HCT116 (cell line): ENCODE measurements around the gene NECAP2. TPM values are rescaled to one million over a fixed set of nuclear protein-coding genes. Genes with fewer than 3 reads are reported as not detected.
A peak's percentile ranks its signal among the peaks of the same experiment; 100 is the strongest.

Experiments
- ATAC-seq: fragments of 200-7000 bp; cut with Tn5 transposase; 2 replicates; pipeline ENCODE4 v1.9.1; 2020; ENCODE audit warnings: mild to moderate bottlenecking, moderate library complexity
- BruUV-seq: library from RNA; stranded (reverse); fragments of 400-500 nt; replicated peaks from 2 replicates; lab custom pipeline; 2021; lab: Mats Ljungman, UMichigan
- CTCF ChIA-PET: fragments of 300-600 bp; sonication (Branson Sonifier 250); formaldehyde crosslinking; loops from one replicate; lab custom pipeline; 2021; ENCODE audit warnings: antibody characterized with exemption; lab: Charles Lee
- POLR2A ChIA-PET: fragments of 300-600, 350-600 bp; sonication (Branson Sonifier 250); formaldehyde crosslinking; loops from one replicate; lab custom pipeline; 2021; ENCODE audit warnings: antibody characterized with exemption; lab: Charles Lee
- RAD21 ChIA-PET, 2 experiments: fragments of 300-600 bp; sonication (Branson Sonifier 250); formaldehyde crosslinking; loops; one replicate each; lab custom pipeline; 2023; ENCODE audit warnings: low total read pairs in 2 of 2; ENCODE audit not compliant: uncharacterized antibody in 2 of 2, unreplicated experiment in 2 of 2, low non-redundant PET in 1 of 2; lab: Charles Lee
- DNase-seq: peaks from one replicate; pipeline ENCODE4 v3.0.0-alpha.2; 2010; ENCODE audit warnings: low read depth, low spot score
- H2AFZ ChIP-seq: fragments of 200-600 bp; shearing (Covaris generic), sonication (generic); 2 replicates; pipeline ENCODE4 v1.6.1; 2017; ENCODE audit warnings: low read depth, mixed run types, mixed read lengths, antibody characterized with exemption, low read length; ENCODE audit not compliant: poor library complexity, severe bottlenecking
- H3K27ac ChIP-seq: 2 replicates; pipeline ENCODE4 v1.5.1; 2012; ENCODE audit warnings: low read depth, low read length
- H3K27me3 ChIP-seq: fragments of 200-600 bp; sonication (generic); 2 replicates; pipeline ENCODE4 v1.6.1; 2016; ENCODE audit warnings: mixed run types, low read length, mixed read lengths; ENCODE audit not compliant: insufficient read depth
- H3K36me3 ChIP-seq, 2 experiments: fragments of 200-500 bp in 1 of 2; fragments of 200-600 bp in 1 of 2; sonication (Bioruptor generic) in 1 of 2; sonication (generic) in 1 of 2; 2 replicates each; pipeline versions ENCODE4 v1.5.1 to v1.6.1; 2014 to 2016; ENCODE audit warnings: low read length in 2 of 2, inconsistent platforms in 1 of 2, mixed read lengths in 1 of 2, mixed run types in 1 of 2; ENCODE audit not compliant: insufficient read depth in 2 of 2, control insufficient read depth in 1 of 2
- H3K4me1 ChIP-seq, 2 experiments: fragments of 200-600 bp in 1 of 2; sonication (generic) in 1 of 2; 2 replicates each; pipeline versions ENCODE4 v1.5.1 to v1.6.1; 2012 to 2017; ENCODE audit warnings: low read length in 2 of 2, inconsistent platforms in 1 of 2, mild to moderate bottlenecking in 1 of 2, mixed read lengths in 1 of 2, mixed run types in 1 of 2, moderate library complexity in 1 of 2; ENCODE audit not compliant: insufficient read depth in 2 of 2, control insufficient read depth in 1 of 2
- H3K4me2 ChIP-seq: fragments of 200-600 bp; sonication (generic); 2 replicates; pipeline ENCODE4 v1.6.1; 2017; ENCODE audit warnings: mixed run types, low read length, mixed read lengths
- H3K4me3 ChIP-seq, 2 experiments: fragments of 200-600 bp in 1 of 2; sonication (generic) in 1 of 2; replicated peaks in 1 of 2; 2 replicates each; pipeline ENCODE4 v1.5.1; 2011 to 2016; ENCODE audit warnings: low read length in 2 of 2, control low read depth in 1 of 2, low read depth in 1 of 2, mild to moderate bottlenecking in 1 of 2, mixed read lengths in 1 of 2, mixed run types in 1 of 2
- H3K79me2 ChIP-seq: fragments of 200-600 bp; sonication (generic); 2 replicates; pipeline ENCODE4 v1.6.1; 2017; ENCODE audit warnings: mild to moderate bottlenecking, mixed run types, low read length, moderate library complexity, mixed read lengths; ENCODE audit not compliant: insufficient read depth
- H3K9ac ChIP-seq: fragments of 200-600 bp; sonication (generic); 2 replicates; pipeline ENCODE4 v1.6.1; 2016; ENCODE audit warnings: low read length, mixed read lengths
- H3K9me2 ChIP-seq: fragments of 200-600 bp; sonication (generic), shearing (Covaris generic); 2 replicates; pipeline ENCODE4 v1.6.1; 2017; ENCODE audit warnings: mixed run types, mild to moderate bottlenecking, moderate library complexity; ENCODE audit not compliant: insufficient read depth
- H3K9me3 ChIP-seq, 2 experiments: fragments of 200-500 bp in 1 of 2; fragments of 200-600 bp in 1 of 2; sonication (Bioruptor generic) in 1 of 2; sonication (generic) in 1 of 2; 2 replicates each; pipeline ENCODE4 v1.6.1; 2014 to 2017; ENCODE audit warnings: low read length in 2 of 2, mixed read lengths in 2 of 2, inconsistent platforms in 1 of 2, low read depth in 1 of 2, mild to moderate bottlenecking in 1 of 2, mixed run types in 1 of 2, moderate library complexity in 1 of 2; ENCODE audit not compliant: control insufficient read depth in 1 of 2, insufficient read depth in 1 of 2
- H4K20me1 ChIP-seq: fragments of 200-600 bp; sonication (generic), shearing (Covaris generic); 2 replicates; pipeline ENCODE4 v1.6.1; 2017; ENCODE audit warnings: mixed run types, mild to moderate bottlenecking, moderate library complexity; ENCODE audit not compliant: insufficient read depth
- CEBPB ChIP-seq: IDR thresholded peaks from 2 replicates; pipeline ENCODE4 v1.6.1; 2012; ENCODE audit warnings: low read depth
- ELF1 ChIP-seq: IDR thresholded peaks from 2 replicates; pipeline ENCODE4 v1.6.1; 2012; ENCODE audit warnings: low read depth, borderline replicate concordance
- JUND ChIP-seq: IDR thresholded peaks from 2 replicates; pipeline ENCODE4 v1.6.1; 2012
- MAX ChIP-seq: IDR thresholded peaks from 2 replicates; pipeline ENCODE4 v1.6.1; 2012
- POLR2AphosphoS5 ChIP-seq: IDR thresholded peaks from 2 replicates; pipeline ENCODE4 v1.6.1; 2011; ENCODE audit warnings: mild to moderate bottlenecking, low read depth, low read length, moderate library complexity
- TCF7L2 ChIP-seq: IDR thresholded peaks from 2 replicates; pipeline ENCODE4 v1.7.0; 2011; ENCODE audit warnings: borderline replicate concordance, inconsistent platforms; ENCODE audit not compliant: insufficient read depth, insufficient read length; ENCODE audit errors: extremely low read depth
- ZNF274 ChIP-seq: fragments of 200-500 bp; sonication (Bioruptor generic); IDR thresholded peaks from 2 replicates; pipeline ENCODE4 v1.6.1; 2014; ENCODE audit warnings: mild to moderate bottlenecking, low read depth, low read length, inconsistent platforms
- intact Hi-C: fragments of 100-400 bp; cut with micrococcal nuclease; formaldehyde crosslinking; loops from 2 replicates; pipeline ENCODE4 v1.10.0; 2022
- total RNA-seq: library from RNA; stranded (reverse); gene quantifications from one replicate; pipeline ENCODE4 v1.2.1, GENCODE V29; 2021; ENCODE audit not compliant: unreplicated experiment
- TF ChIP-seq, protein P1 (sequence below), 3 experiments: fragments of 200-600 bp in 1 of 3; sonication (generic) in 1 of 3; IDR thresholded peaks in 2 of 3; conservative IDR thresholded peaks in 1 of 3; 2 replicates each; pipeline ENCODE4 v1.5.1; 2012 to 2017; ENCODE audit warnings: low read depth in 2 of 3, low read length in 2 of 3, antibody characterized with exemption in 1 of 3, borderline replicate concordance in 1 of 3, control low read depth in 1 of 3, mild to moderate bottlenecking in 1 of 3, mixed read lengths in 1 of 3, mixed run types in 1 of 3, moderate library complexity in 1 of 3; ENCODE audit not compliant: insufficient read depth in 1 of 3

Gene NECAP2
- total RNA-seq, 1 experiment from 2014 or later, result 35.5 TPM

DNA sequence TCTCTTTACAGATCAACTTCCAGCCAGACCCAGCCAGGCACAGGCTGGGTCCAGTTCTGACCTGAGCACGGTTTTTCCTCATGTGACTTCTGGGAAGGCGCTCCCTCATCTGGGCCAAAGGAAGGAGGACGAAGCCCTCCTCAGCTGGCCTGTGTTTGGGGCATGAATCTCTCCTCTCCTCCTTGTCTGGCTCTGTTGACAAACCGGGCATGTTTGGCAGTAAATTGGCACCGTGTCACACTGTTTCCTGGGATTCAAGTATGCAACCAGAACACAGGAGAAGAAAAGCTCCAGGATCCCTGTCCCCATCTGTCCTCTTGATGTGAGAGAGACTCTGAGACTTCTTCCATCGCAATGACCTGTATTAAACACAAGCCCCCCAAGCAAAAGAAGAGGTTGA lies 18.3 kb downstream of the NECAP2 start:
- H3K27ac ChIP-seq, result no peak overlapping the region
- TF ChIP-seq ELF1 (no peak), POLR2AphosphoS5 (0 out of 2 replicates have a peak, but pooled peaks have one; percentile 17), CEBPB (no peak), MAX (no peak), ZNF274 (no peak), TCF7L2 (no peak), JUND (no peak)
- TF ChIP-seq, protein P1, sequence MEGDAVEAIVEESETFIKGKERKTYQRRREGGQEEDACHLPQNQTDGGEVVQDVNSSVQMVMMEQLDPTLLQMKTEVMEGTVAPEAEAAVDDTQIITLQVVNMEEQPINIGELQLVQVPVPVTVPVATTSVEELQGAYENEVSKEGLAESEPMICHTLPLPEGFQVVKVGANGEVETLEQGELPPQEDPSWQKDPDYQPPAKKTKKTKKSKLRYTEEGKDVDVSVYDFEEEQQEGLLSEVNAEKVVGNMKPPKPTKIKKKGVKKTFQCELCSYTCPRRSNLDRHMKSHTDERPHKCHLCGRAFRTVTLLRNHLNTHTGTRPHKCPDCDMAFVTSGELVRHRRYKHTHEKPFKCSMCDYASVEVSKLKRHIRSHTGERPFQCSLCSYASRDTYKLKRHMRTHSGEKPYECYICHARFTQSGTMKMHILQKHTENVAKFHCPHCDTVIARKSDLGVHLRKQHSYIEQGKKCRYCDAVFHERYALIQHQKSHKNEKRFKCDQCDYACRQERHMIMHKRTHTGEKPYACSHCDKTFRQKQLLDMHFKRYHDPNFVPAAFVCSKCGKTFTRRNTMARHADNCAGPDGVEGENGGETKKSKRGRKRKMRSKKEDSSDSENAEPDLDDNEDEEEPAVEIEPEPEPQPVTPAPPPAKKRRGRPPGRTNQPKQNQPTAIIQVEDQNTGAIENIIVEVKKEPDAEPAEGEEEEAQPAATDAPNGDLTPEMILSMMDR (IDR thresholded peaks at IDR 0.05 in 2 of 3, conservative IDR thresholded peaks at IDR 0.05 in 1 of 3; ENCODE audit: borderline replicate concordance in 1 of 3, insufficient read depth in 1 of 3, low read depth in 2 of 3, low read length in 2 of 3), result no peak
- TF ChIP-seq, all 23 proteins: peak for 1
- Histone ChIP-seq H3K4me3 (no peak overlapping the region), H4K20me1 (no peaks in the 10 kb centered on the region), H3K9ac (no peak overlapping the region), H3K9me3 (no peaks in the 10 kb centered on the region), H3K9me2 (no peaks in the 10 kb centered on the region), H3K27me3 (no peaks in the 10 kb centered on the region), H3K4me1 (no peaks in the 10 kb centered on the region), H3K79me2 (no peaks in the 10 kb centered on the region), H3K4me2 (no peak overlapping the region), H3K36me3 (peaks cover 28 to 33% of the 10 kb centered on the region in 2 experiments; a peak in 3 of 4 replicates), H2AFZ (no peak overlapping the region)
- POLR2A ChIA-PET, result no interaction called here
- intact Hi-C loops, result no loop called here
- no peak for DNase-seq
- no TSS peak for BruUV-seq
- CTCF ChIA-PET, result no interaction called here
- ATAC-seq, result no peak
- RAD21 ChIA-PET, result no interaction called here
